Activated naive CD8-positive, alpha-beta T cell (primary cell): Measurements from ENCODE around the gene FUT6.
A peak's percentile ranks its signal among the peaks of the same experiment; 100 is the strongest.

ENCODE experiments used
- H3K27ac Mint-ChIP-seq: one replicate; pipeline ENCODE4 v1.8.0; 2021; ENCODE audit warnings: mixed read lengths
- H3K27me3 Mint-ChIP-seq: one replicate; pipeline ENCODE4 v1.8.0; 2021; ENCODE audit warnings: mixed read lengths
- H3K36me3 Mint-ChIP-seq: one replicate; pipeline ENCODE4 v1.8.0; 2021; ENCODE audit warnings: mixed read lengths
- H3K4me1 Mint-ChIP-seq: one replicate; pipeline ENCODE4 v1.8.0; 2021; ENCODE audit warnings: low read depth, mixed read lengths
- H3K4me3 Mint-ChIP-seq: one replicate; pipeline ENCODE4 v1.8.0; 2021; ENCODE audit warnings: mild to moderate bottlenecking, mixed read lengths
- H3K9me3 Mint-ChIP-seq: one replicate; pipeline ENCODE4 v1.8.0; 2021; ENCODE audit warnings: low read depth, mixed read lengths

The FUT6 gene

DNA sequence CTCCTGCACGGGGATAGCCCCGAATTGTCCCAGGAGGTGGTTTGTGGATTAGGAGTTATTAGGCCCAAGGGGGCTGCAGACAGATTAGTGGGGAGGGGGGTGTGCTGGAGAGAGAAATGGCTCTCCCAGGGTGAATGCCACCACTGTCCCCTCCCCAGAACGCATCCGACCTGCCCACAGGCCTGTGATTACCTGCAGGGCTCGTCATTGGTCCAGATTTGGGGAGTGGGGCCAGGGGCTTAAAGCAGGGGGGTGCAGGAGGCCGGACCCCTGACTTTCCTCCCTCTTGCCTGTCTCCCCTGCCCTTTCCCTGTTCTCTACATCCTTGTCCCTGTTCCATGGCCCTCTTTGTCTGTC, 33.4 kb downstream of the FUT6 start:
- Mint-ChIP-seq H3K27ac (no peak overlapping the region), H3K9me3 (no peaks in the 10 kb centered on the region), H3K27me3 (peaks cover 2% of the 10 kb centered on the region), H3K4me1 (peaks cover 20% of the 10 kb centered on the region), H3K4me3 (peak overlapping the region; percentile 42), H3K36me3 (no peaks in the 10 kb centered on the region)

DNA sequence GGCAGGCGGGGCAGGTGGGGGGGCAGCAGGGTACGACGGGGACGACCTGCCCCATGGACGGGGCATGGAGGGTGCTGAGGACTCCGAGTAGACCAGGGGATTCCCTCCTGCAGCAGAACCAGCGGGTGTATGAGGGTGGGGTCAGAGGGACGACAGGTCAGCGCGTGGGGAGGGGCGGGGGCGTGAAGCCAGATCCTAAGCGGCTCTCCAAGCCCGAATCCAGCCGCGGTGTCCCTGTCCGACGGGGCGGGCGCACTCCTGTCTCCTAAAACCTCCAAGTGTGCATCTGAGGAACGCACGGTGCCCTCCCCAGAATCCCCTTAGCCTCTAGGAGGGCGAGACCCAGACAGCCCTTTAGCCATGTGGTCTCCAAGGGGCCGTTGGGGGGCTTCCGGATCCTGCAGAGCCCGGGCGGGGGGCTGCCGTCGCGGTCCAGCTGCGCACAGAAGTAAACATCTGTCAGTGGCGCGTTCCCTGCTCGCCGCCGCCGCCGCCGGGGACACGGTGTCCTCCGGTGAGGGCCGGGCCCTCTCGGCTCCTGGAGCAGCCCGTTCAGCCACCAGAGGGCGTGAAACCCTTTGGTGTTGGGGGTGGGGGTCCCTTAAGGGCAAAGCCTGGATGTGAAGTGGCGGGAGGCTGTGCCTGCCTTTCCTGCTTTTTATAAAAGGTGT, 33.9 kb downstream of the FUT6 start:
- Mint-ChIP-seq H3K27me3 (peaks cover 3% of the 10 kb centered on the region), H3K27ac (peak overlapping the region; percentile 16), H3K9me3 (no peaks in the 10 kb centered on the region), H3K36me3 (no peaks in the 10 kb centered on the region), H3K4me3 (peak overlapping the region; percentile 42), H3K4me1 (peaks cover 20% of the 10 kb centered on the region)

DNA sequence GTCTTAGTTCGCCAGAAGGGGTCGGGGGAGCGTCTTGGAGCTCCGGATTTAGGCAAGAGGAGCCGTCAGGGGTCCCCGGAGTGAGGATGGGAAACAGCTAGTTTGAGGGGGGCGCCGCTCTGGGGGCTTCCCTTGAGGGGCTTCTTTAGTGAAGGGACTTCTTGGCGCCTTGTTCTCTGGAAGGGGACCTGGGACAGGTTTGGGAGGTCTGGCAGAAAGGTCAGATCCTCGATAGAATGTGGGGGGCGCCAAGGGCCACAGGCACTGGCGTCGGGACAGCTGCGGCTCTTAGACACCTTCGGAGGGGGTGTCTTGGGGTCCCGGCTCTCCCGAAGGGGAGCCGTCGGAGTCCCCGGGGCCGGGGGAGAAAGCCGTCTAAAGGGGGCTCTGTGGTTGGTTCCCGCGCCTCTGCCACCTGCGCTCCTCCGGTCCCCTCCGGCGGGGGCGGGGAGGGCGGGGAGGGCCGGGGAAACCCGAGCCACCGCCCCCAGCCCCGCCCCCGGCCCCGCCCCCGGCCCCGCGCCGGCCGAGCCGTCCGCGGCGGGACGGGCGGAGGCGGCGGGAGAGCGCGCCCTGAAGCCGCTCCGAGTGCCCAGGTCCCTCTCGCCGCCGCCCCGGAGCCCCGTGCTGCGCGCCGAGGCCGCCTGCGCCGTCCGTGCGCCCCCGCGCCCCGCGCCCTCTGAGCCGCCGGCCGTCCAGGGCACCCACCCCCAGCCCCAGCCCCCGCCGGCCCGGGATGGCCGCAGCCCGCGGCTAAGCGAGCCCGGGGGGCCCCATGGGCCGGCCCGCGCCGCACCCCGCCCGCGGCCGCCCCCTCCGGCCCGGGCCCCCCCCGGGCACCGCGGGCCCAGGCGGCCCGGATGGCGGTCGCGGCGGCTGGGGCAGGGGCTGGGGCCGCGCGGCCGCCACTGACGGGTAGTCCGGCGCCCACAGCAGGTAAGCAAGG, 34.7 kb downstream of the FUT6 start, which contains the start of gene NRTN:
Gene NRTN (plus strand): TSS at position 552 of the 946 bp plus-strand sequence. CDS start 19,099 bp downstream, outside the sequence.
- Mint-ChIP-seq H3K27ac (peak within 1 kb of the TSS; percentile 16), H3K4me3 (peak within 1 kb of the TSS; percentile 79), H3K9me3 (no peaks in the 10 kb centered on the region), H3K27me3 (peaks cover 3% of the 10 kb centered on the region), H3K4me1 (peaks cover 20% of the 10 kb centered on the region), H3K36me3 (no peaks in the 10 kb centered on the region)

- Mint-ChIP-seq H3K36me3 (no peaks in the 10 kb centered on the region), H3K9me3 (no peaks in the 10 kb centered on the region), H3K27ac (peak overlapping the region; percentile 34), H3K4me3 (peak overlapping the region; percentile 79), H3K27me3 (peaks cover 3% of the 10 kb centered on the region), H3K4me1 (peaks cover 20% of the 10 kb centered on the region)
Measured at GRCh38 chr19:5803752-5804515, 35.6 kb downstream of the FUT6 start.

DNA sequence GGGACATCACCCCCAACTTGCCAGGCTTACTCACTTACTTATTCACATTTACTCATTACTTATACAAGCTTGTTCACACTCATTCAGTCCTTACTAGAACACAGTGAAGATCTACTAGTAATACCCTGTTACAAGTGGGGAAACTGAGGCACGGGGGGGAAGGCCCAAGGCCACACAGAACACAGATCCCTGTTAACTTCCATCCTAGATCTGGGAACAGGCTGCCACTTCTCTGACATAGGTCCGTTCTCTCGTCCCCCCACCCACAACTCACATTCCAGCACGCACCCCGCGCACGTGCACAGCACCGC, 36.1 kb downstream of the FUT6 start:
- peaks cover 3% of the 10 kb centered on the region for H3K27me3 Mint-ChIP-seq
- peak overlapping the region; percentile 34 for H3K27ac Mint-ChIP-seq

DNA sequence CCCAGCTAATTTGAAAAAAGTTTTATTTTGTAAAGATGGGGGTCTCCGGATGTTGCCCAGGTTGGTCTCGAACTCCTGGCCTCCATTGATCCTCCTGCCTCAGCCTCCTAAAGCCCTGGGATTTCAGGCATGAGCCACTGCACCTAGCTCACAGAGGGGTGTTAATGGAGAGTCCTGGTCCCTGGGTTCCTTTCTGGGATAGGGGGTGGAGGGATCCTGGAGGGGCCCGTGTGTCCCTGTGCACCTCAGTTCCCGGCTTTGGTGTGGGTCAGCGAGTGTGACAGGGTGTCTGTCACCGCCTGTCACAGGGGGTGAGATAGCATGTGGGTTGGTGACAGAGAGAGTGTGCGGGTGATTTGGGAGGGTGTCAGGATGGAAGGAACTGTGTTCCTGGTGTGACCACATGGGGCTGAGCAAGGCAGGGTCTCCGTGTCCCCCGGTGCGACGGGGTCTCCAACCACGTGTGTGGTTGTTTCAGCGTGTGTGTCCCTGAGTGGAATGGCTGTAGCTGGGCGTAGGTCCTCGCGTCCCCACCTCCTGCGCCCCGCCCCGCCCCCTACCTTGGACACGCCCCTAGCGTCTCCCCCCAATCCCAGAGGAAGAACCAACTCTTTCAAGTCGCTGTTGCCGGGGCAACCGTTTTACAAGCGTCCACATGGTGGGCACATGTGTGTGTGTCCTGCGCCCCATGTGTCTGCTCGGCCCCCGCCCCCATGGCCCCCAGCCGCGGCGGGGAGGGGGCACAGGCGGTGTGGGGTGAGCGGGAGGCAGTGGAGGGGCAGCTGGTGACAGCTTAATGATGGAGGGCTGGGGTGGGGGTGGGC, 37.5 kb downstream of the FUT6 start:
- Mint-ChIP-seq H3K4me1 (peaks cover 20% of the 10 kb centered on the region), H3K36me3 (no peaks in the 10 kb centered on the region), H3K27ac (no peak overlapping the region), H3K4me3 (peak overlapping the region; percentile 42), H3K27me3 (peaks cover 3% of the 10 kb centered on the region), H3K9me3 (no peaks in the 10 kb centered on the region)

More for the DNA sequence above, 36.1 kb downstream of the FUT6 start:
- Mint-ChIP-seq H3K36me3 (no peaks in the 10 kb centered on the region), H3K4me3 (peak overlapping the region; percentile 63), H3K9me3 (no peaks in the 10 kb centered on the region), H3K4me1 (peaks cover 20% of the 10 kb centered on the region)

DNA sequence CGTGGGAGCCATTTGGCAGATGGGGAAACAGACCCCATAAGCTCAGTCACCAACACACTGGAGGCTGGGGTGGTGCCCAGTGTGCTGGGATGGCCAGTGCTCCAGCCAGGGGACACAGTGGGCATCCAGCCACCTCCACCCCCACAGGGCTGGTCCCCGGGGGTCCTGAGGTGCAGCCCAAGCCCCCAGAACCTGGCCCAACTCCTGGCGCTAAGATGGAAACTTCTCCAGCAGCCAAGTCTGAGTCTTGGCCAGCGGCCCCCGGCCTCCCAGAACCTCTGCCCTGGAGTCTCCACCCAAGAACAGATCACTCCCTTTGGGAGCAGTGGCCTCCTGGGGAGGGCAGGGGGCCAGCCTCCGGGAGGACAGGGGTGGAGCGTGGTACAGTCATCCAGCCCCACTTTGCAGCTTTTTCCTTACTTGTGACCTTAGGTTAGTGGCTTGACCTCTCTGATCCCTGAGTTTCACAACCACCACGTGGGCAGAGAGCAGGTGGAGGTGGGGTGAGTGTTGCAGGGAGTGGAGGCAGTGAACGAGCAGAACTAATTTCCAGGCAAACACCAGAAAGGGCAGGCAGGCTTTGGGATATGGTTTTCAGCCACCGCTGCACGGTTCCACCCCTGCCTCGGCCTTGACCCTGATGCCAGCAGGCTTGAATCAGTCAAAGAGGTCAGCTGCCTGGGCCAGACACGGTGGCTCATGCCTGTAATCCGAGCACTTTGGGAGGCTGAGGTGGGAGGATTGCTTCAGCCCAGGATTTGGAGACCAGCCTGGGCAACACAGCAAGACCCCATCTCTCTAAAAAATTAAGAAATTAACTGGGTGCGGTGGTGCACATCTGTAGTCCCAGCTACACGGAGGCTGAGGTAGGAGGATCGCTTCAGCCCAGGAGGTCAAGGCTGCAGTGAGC, 38.9 kb downstream of the FUT6 start:
- H3K4me1 Mint-ChIP-seq: peaks cover 20% of the 10 kb centered on the region
- H3K36me3 Mint-ChIP-seq: no peaks in the 10 kb centered on the region
- no peak overlapping the region for H3K4me3 Mint-ChIP-seq
- no peak overlapping the region for H3K27ac Mint-ChIP-seq
- H3K27me3 Mint-ChIP-seq: peaks cover 3% of the 10 kb centered on the region
- no peaks in the 10 kb centered on the region for H3K9me3 Mint-ChIP-seq

GRCh38 chr19:5799247-5800241, 40.0 kb downstream of the FUT6 start:
- Mint-ChIP-seq H3K27me3 (peaks cover 3% of the 10 kb centered on the region), H3K9me3 (no peaks in the 10 kb centered on the region), H3K36me3 (no peaks in the 10 kb centered on the region), H3K4me3 (no peak overlapping the region), H3K27ac (no peak overlapping the region), H3K4me1 (peaks cover 20% of the 10 kb centered on the region)

- H3K27me3 Mint-ChIP-seq: peaks cover 3% of the 10 kb centered on the region
- no peaks in the 10 kb centered on the region for H3K9me3 Mint-ChIP-seq
Measured at GRCh38 chr19:5798244-5798643, 41.3 kb downstream of the FUT6 start.

DNA sequence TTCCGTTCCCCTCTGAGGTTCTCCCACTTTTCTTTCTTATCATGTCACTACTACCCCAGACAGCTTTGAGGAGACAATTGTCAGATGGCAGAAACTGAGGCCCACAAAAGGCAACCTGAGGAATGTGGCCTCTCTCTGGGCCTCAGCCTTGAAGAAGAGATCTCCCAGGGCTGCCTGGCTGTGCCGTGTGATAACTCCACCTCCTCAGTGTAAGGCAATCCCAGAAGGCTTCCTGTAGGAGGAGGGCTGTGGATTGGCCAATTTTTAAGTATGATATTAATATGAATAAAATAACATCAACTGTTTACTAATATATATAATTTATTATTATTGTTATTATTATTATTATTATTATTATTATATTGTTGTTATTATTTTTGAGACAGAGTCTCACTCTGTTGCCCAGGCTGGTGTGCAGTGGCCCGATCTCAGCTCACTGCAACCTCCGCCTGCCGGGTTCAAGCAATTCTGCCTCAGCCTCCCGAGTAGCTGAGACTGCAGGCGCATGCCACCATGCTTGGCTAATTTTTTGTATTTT, 44.1 kb downstream of the FUT6 start:
- peaks cover under 1% of the 10 kb centered on the region for H3K36me3 Mint-ChIP-seq
- H3K4me1 Mint-ChIP-seq: peaks cover 6% of the 10 kb centered on the region
- no peaks in the 10 kb centered on the region for H3K27me3 Mint-ChIP-seq
- H3K4me3 Mint-ChIP-seq: no peak overlapping the region
- H3K27ac Mint-ChIP-seq: no peak overlapping the region
- no peaks in the 10 kb centered on the region for H3K9me3 Mint-ChIP-seq

More at GRCh38 chr19:5798244-5798643, 41.3 kb downstream of the FUT6 start:
- H3K36me3 Mint-ChIP-seq: no peaks in the 10 kb centered on the region
- no peak overlapping the region for H3K4me3 Mint-ChIP-seq
- H3K4me1 Mint-ChIP-seq: peaks cover 10% of the 10 kb centered on the region
- no peak overlapping the region for H3K27ac Mint-ChIP-seq

DNA sequence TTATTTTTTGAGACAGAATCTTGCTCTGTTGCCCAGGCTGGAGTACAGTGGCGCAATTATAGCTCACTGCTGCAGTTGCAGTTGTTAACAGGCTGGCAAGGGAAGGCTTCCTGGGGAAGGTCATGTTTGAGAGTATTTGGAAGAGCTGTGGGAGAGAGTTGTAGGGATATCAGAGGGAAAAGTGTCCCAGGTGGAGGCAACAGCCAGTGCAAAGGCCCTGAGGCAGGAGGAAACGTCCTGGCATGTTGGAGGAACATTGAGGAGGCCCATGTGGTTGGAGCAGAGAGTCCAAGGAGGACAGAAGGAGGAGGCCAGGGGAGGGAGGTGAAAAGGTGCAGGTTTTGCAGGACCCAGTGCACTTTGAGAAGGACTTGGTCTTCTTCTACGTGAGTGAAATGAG, 46.3 kb downstream of the FUT6 start:
- Mint-ChIP-seq H3K4me3 (no peak overlapping the region), H3K36me3 (peaks cover 4% of the 10 kb centered on the region), H3K9me3 (no peaks in the 10 kb centered on the region)

DNA sequence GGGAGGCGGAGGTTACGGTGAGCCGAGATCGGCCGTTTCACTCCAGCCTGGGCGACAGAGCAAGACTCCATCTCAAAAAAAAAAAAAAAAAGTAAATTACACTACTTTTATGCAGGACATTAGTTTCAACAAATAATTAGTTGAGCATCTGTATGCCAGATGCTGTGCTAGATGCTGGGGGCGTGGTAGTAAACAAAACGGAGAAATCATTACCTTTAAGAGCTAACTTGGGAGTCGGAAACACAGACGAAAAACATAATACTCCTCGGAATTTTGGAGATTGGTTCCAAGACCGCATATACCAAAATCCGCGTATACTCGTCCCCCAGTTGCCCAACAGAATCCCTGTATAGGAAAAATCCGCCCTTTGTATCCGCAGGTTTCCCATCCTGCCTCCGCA, 47.3 kb downstream of the FUT6 start:
- Mint-ChIP-seq H3K27me3 (no peaks in the 10 kb centered on the region), H3K27ac (no peak overlapping the region), H3K9me3 (no peaks in the 10 kb centered on the region), H3K4me3 (no peak overlapping the region), H3K4me1 (peaks cover 15% of the 10 kb centered on the region), H3K36me3 (peaks cover 4% of the 10 kb centered on the region)

More for the DNA sequence above, 46.3 kb downstream of the FUT6 start:
- Mint-ChIP-seq H3K4me1 (peaks cover 15% of the 10 kb centered on the region), H3K27ac (no peak overlapping the region), H3K27me3 (no peaks in the 10 kb centered on the region)
